Activated naive CD8-positive, alpha-beta T cell (primary cell): ENCODE results near the gene BICC1.

Source experiments
- H3K27ac Mint-ChIP-seq: one replicate; pipeline ENCODE4 v1.8.0; 2021; ENCODE audit warnings: mixed read lengths
- H3K27me3 Mint-ChIP-seq: one replicate; pipeline ENCODE4 v1.8.0; 2021; ENCODE audit warnings: mixed read lengths
- H3K36me3 Mint-ChIP-seq: one replicate; pipeline ENCODE4 v1.8.0; 2021; ENCODE audit warnings: mixed read lengths
- H3K4me1 Mint-ChIP-seq: one replicate; pipeline ENCODE4 v1.8.0; 2021; ENCODE audit warnings: low read depth, mixed read lengths
- H3K4me3 Mint-ChIP-seq: one replicate; pipeline ENCODE4 v1.8.0; 2021; ENCODE audit warnings: mild to moderate bottlenecking, mixed read lengths
- H3K9me3 Mint-ChIP-seq: one replicate; pipeline ENCODE4 v1.8.0; 2021; ENCODE audit warnings: low read depth, mixed read lengths

The BICC1 gene

GRCh38 chr10:58780476-58780875 is 267.8 kb downstream of the BICC1 start:
- no peaks in the 10 kb centered on the region for H3K4me1 Mint-ChIP-seq
- no peaks in the 10 kb centered on the region for H3K36me3 Mint-ChIP-seq
- no peaks in the 10 kb centered on the region for H3K9me3 Mint-ChIP-seq
- no peak overlapping the region for H3K4me3 Mint-ChIP-seq
- peaks cover 5% of the 10 kb centered on the region for H3K27me3 Mint-ChIP-seq
- H3K27ac Mint-ChIP-seq = no peak overlapping the region

- no peak overlapping the region for H3K27ac Mint-ChIP-seq
- no peak overlapping the region for H3K4me3 Mint-ChIP-seq
- no peaks in the 10 kb centered on the region for H3K4me1 Mint-ChIP-seq
- H3K27me3 Mint-ChIP-seq = peaks cover 5% of the 10 kb centered on the region
- no peaks in the 10 kb centered on the region for H3K36me3 Mint-ChIP-seq
- H3K9me3 Mint-ChIP-seq = no peaks in the 10 kb centered on the region
Measured at GRCh38 chr10:58781873-58782488, 269.3 kb downstream of the BICC1 start.

GRCh38 chr10:58782876-58783851 is 270.5 kb downstream of the BICC1 start:
- Mint-ChIP-seq H3K27me3 (peaks cover 5% of the 10 kb centered on the region), H3K27ac (no peak overlapping the region), H3K4me3 (no peak overlapping the region), H3K36me3 (no peaks in the 10 kb centered on the region), H3K9me3 (no peaks in the 10 kb centered on the region), H3K4me1 (no peaks in the 10 kb centered on the region)

GRCh38 chr10:58784361-58784760 is 271.7 kb downstream of the BICC1 start:
- H3K4me3 Mint-ChIP-seq = no peak overlapping the region
- H3K27me3 Mint-ChIP-seq = peaks cover 5% of the 10 kb centered on the region
- no peaks in the 10 kb centered on the region for H3K4me1 Mint-ChIP-seq
- no peak overlapping the region for H3K27ac Mint-ChIP-seq
- H3K9me3 Mint-ChIP-seq = no peaks in the 10 kb centered on the region
- no peaks in the 10 kb centered on the region for H3K36me3 Mint-ChIP-seq

GRCh38 chr10:58785354-58785753 is 272.7 kb downstream of the BICC1 start:
- H3K9me3 Mint-ChIP-seq = no peaks in the 10 kb centered on the region
- H3K27me3 Mint-ChIP-seq = peaks cover 2% of the 10 kb centered on the region
- no peak overlapping the region for H3K27ac Mint-ChIP-seq
- no peaks in the 10 kb centered on the region for H3K36me3 Mint-ChIP-seq
- H3K4me1 Mint-ChIP-seq = no peaks in the 10 kb centered on the region
- no peak overlapping the region for H3K4me3 Mint-ChIP-seq

- H3K4me1 Mint-ChIP-seq = no peaks in the 10 kb centered on the region
Measured at GRCh38 chr10:58791137-58791536, 278.5 kb downstream of the BICC1 start.

GRCh38 chr10:58795560-58795959 is 282.9 kb downstream of the BICC1 start:
- H3K4me3 Mint-ChIP-seq = no peak overlapping the region
- H3K27ac Mint-ChIP-seq = no peak overlapping the region
- no peaks in the 10 kb centered on the region for H3K36me3 Mint-ChIP-seq
- no peaks in the 10 kb centered on the region for H3K4me1 Mint-ChIP-seq
- H3K9me3 Mint-ChIP-seq = no peaks in the 10 kb centered on the region
- H3K27me3 Mint-ChIP-seq = no peaks in the 10 kb centered on the region

More at GRCh38 chr10:58791137-58791536, 278.5 kb downstream of the BICC1 start:
- Mint-ChIP-seq H3K36me3 (no peaks in the 10 kb centered on the region), H3K27me3 (no peaks in the 10 kb centered on the region), H3K4me3 (no peak overlapping the region), H3K9me3 (no peaks in the 10 kb centered on the region), H3K27ac (no peak overlapping the region)

- H3K27me3 Mint-ChIP-seq = no peaks in the 10 kb centered on the region
- no peak overlapping the region for H3K4me3 Mint-ChIP-seq
Measured at GRCh38 chr10:58796242-58796641, 283.6 kb downstream of the BICC1 start.

GRCh38 chr10:58796824-58797223 is 284.2 kb downstream of the BICC1 start:
- no peaks in the 10 kb centered on the region for H3K9me3 Mint-ChIP-seq
- no peak overlapping the region for H3K4me3 Mint-ChIP-seq
- H3K36me3 Mint-ChIP-seq = no peaks in the 10 kb centered on the region
- H3K27me3 Mint-ChIP-seq = no peaks in the 10 kb centered on the region
- H3K27ac Mint-ChIP-seq = no peak overlapping the region
- no peaks in the 10 kb centered on the region for H3K4me1 Mint-ChIP-seq

More at GRCh38 chr10:58796242-58796641, 283.6 kb downstream of the BICC1 start:
- Mint-ChIP-seq H3K27ac (no peak overlapping the region), H3K4me1 (no peaks in the 10 kb centered on the region), H3K36me3 (no peaks in the 10 kb centered on the region), H3K9me3 (no peaks in the 10 kb centered on the region)

- H3K27ac Mint-ChIP-seq = no peak overlapping the region
- H3K36me3 Mint-ChIP-seq = no peaks in the 10 kb centered on the region
- H3K27me3 Mint-ChIP-seq = peaks cover 2% of the 10 kb centered on the region
- H3K4me3 Mint-ChIP-seq = no peak overlapping the region
- H3K9me3 Mint-ChIP-seq = no peaks in the 10 kb centered on the region
- no peaks in the 10 kb centered on the region for H3K4me1 Mint-ChIP-seq
Measured at GRCh38 chr10:58797356-58797755, 284.7 kb downstream of the BICC1 start.

GRCh38 chr10:58802047-58802446 is 289.4 kb downstream of the BICC1 start:
- no peaks in the 10 kb centered on the region for H3K9me3 Mint-ChIP-seq
- H3K27ac Mint-ChIP-seq = no peak overlapping the region
- H3K27me3 Mint-ChIP-seq = peaks cover 2% of the 10 kb centered on the region
- no peaks in the 10 kb centered on the region for H3K36me3 Mint-ChIP-seq
- no peak overlapping the region for H3K4me3 Mint-ChIP-seq
- no peaks in the 10 kb centered on the region for H3K4me1 Mint-ChIP-seq

- peaks cover 3% of the 10 kb centered on the region for H3K27me3 Mint-ChIP-seq
Measured at GRCh38 chr10:58806323-58806722, 293.7 kb downstream of the BICC1 start.

GRCh38 chr10:58806970-58807628 is 294.4 kb downstream of the BICC1 start:
- peaks cover 1% of the 10 kb centered on the region for H3K27me3 Mint-ChIP-seq
- no peaks in the 10 kb centered on the region for H3K9me3 Mint-ChIP-seq
- no peaks in the 10 kb centered on the region for H3K4me1 Mint-ChIP-seq
- no peak overlapping the region for H3K27ac Mint-ChIP-seq
- H3K4me3 Mint-ChIP-seq = no peak overlapping the region
- no peaks in the 10 kb centered on the region for H3K36me3 Mint-ChIP-seq

More at GRCh38 chr10:58806323-58806722, 293.7 kb downstream of the BICC1 start:
- H3K9me3 Mint-ChIP-seq = no peaks in the 10 kb centered on the region
- H3K36me3 Mint-ChIP-seq = no peaks in the 10 kb centered on the region
- H3K27ac Mint-ChIP-seq = no peak overlapping the region
- H3K4me3 Mint-ChIP-seq = no peak overlapping the region
- H3K4me1 Mint-ChIP-seq = no peaks in the 10 kb centered on the region

- Mint-ChIP-seq H3K27ac (no peak overlapping the region), H3K9me3 (no peaks in the 10 kb centered on the region), H3K4me3 (no peak overlapping the region), H3K36me3 (no peaks in the 10 kb centered on the region), H3K4me1 (no peaks in the 10 kb centered on the region), H3K27me3 (peaks cover 1% of the 10 kb centered on the region)
Measured at GRCh38 chr10:58807629-58808022, 295.0 kb downstream of the BICC1 start.

GRCh38 chr10:58810751-58811150 is 298.1 kb downstream of the BICC1 start:
- Mint-ChIP-seq H3K4me3 (no peak overlapping the region), H3K36me3 (no peaks in the 10 kb centered on the region), H3K9me3 (no peaks in the 10 kb centered on the region), H3K27ac (no peak overlapping the region), H3K4me1 (no peaks in the 10 kb centered on the region), H3K27me3 (peaks cover 3% of the 10 kb centered on the region)
